Testis (tissue), 2 donors: Measurements from ENCODE around the gene NUCKS1.

Experiments
- POLR2A ChIP-seq: fragments of 450-650 bp; IDR thresholded peaks from one replicate; pipeline ENCODE4 v1.6.1; 2017; ENCODE audit warnings: antibody characterized with exemption, mild to moderate bottlenecking, moderate library complexity
- TF ChIP-seq, protein P1 (sequence below), 3 experiments: fragments of 450-650 bp in 2 of 3; fragments of 200-600 bp in 1 of 3; sonication (generic) in 1 of 3; IDR thresholded peaks; one replicate each; pipeline ENCODE4 v1.5.1; 2016 to 2019; ENCODE audit warnings: antibody characterized with exemption in 3 of 3, mild to moderate bottlenecking in 2 of 3, moderate library complexity in 1 of 3

- no peak for TF ChIP-seq POLR2A
- TF ChIP-seq, protein P1, sequence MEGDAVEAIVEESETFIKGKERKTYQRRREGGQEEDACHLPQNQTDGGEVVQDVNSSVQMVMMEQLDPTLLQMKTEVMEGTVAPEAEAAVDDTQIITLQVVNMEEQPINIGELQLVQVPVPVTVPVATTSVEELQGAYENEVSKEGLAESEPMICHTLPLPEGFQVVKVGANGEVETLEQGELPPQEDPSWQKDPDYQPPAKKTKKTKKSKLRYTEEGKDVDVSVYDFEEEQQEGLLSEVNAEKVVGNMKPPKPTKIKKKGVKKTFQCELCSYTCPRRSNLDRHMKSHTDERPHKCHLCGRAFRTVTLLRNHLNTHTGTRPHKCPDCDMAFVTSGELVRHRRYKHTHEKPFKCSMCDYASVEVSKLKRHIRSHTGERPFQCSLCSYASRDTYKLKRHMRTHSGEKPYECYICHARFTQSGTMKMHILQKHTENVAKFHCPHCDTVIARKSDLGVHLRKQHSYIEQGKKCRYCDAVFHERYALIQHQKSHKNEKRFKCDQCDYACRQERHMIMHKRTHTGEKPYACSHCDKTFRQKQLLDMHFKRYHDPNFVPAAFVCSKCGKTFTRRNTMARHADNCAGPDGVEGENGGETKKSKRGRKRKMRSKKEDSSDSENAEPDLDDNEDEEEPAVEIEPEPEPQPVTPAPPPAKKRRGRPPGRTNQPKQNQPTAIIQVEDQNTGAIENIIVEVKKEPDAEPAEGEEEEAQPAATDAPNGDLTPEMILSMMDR (IDR thresholded peaks at IDR 0.05): no peak
These were observed 17.3 kb upstream of the NUCKS1 start for GRCh38 chr1:205767248-205767647.
